Liver (tissue), 9 donors: ENCODE data around the gene TEKT2. TPM values are rescaled to one million over a fixed set of nuclear protein-coding genes. Genes with fewer than 3 reads are reported as not detected.

ENCODE experiments used
- DNase-seq: peaks from one replicate; pipeline ENCODE4 v3.0.0-alpha.2; 2017; ENCODE audit warnings: low spot score
- H3K27ac ChIP-seq, 2 donors: one replicate each; pipeline ENCODE4 v1.7.0; 2013; ENCODE audit warnings: inconsistent platforms in 2 of 2, low read length in 2 of 2, control low read depth in 1 of 2, low read depth in 1 of 2, mild to moderate bottlenecking in 1 of 2
- H3K27me3 ChIP-seq, 4 donors: one replicate each; pipeline versions ENCODE4 v1.6.1 to v1.7.0; 2013; ENCODE audit warnings: low read length in 3 of 4, inconsistent platforms in 1 of 4, mild to moderate bottlenecking in 1 of 4, moderate library complexity in 1 of 4; ENCODE audit not compliant: control insufficient read depth in 4 of 4, insufficient read depth in 4 of 4
- H3K36me3 ChIP-seq, 4 donors: one replicate each; pipeline versions ENCODE4 v1.6.1 to v1.7.0; 2013; ENCODE audit warnings: low read length in 3 of 4, mild to moderate bottlenecking in 3 of 4, low read depth in 1 of 4, moderate library complexity in 1 of 4; ENCODE audit not compliant: control insufficient read depth in 4 of 4, insufficient read depth in 3 of 4
- H3K4me1 ChIP-seq, 4 donors: one replicate each; pipeline versions ENCODE4 v1.6.1 to v1.7.0; 2013; ENCODE audit warnings: low read length in 3 of 4, mild to moderate bottlenecking in 3 of 4, moderate library complexity in 1 of 4; ENCODE audit not compliant: control insufficient read depth in 4 of 4, insufficient read depth in 4 of 4
- H3K4me3 ChIP-seq, 3 donors: one replicate each; pipeline versions ENCODE4 v1.6.1 to v1.7.0; 2013; ENCODE audit warnings: low read length in 3 of 3, control low read depth in 1 of 3, low read depth in 1 of 3, mild to moderate bottlenecking in 1 of 3
- H3K9ac ChIP-seq, 2 donors: one replicate each; pipeline ENCODE4 v1.7.0; 2013; ENCODE audit warnings: low read length in 2 of 2, mild to moderate bottlenecking in 2 of 2, moderate library complexity in 2 of 2, control low read depth in 1 of 2, low read depth in 1 of 2
- H3K9me3 ChIP-seq, 4 donors: one replicate each; pipeline versions ENCODE4 v1.6.1 to v1.7.0; 2013; ENCODE audit warnings: low read length in 3 of 4; ENCODE audit not compliant: control insufficient read depth in 4 of 4
- EGR1 ChIP-seq, 2 donors: IDR thresholded peaks; 2 replicates each; pipeline ENCODE4 v1.6.1; 2016 to 2018; ENCODE audit warnings: antibody characterized with exemption in 2 of 2, low read depth in 2 of 2
- FOXA1 ChIP-seq: IDR thresholded peaks from 2 replicates; pipeline ENCODE4 v1.6.1; 2016; ENCODE audit warnings: antibody characterized with exemption
- FOXA2 ChIP-seq: IDR thresholded peaks from 2 replicates; pipeline ENCODE4 v1.6.1; 2016; ENCODE audit warnings: antibody characterized with exemption
- GABPA ChIP-seq, 2 donors: IDR thresholded peaks in 1 of 2; conservative IDR thresholded peaks in 1 of 2; 2 replicates each; pipeline ENCODE4 v1.6.1; 2016; ENCODE audit warnings: antibody characterized with exemption in 2 of 2, mild to moderate bottlenecking in 1 of 2, moderate library complexity in 1 of 2
- HNF4A ChIP-seq, 2 donors: conservative IDR thresholded peaks; 2 replicates each; pipeline ENCODE4 v1.6.1; 2016; ENCODE audit warnings: antibody characterized with exemption in 2 of 2, mild to moderate bottlenecking in 2 of 2
- HNF4G ChIP-seq: IDR thresholded peaks from 2 replicates; pipeline ENCODE4 v1.6.1; 2016; ENCODE audit warnings: antibody characterized with exemption
- JUND ChIP-seq, 2 donors: IDR thresholded peaks; 2 replicates each; pipeline ENCODE4 v1.6.1; 2016; ENCODE audit warnings: antibody characterized with exemption in 2 of 2
- RAD21 ChIP-seq, 2 donors: IDR thresholded peaks; 2 replicates each; pipeline ENCODE4 v1.6.1; 2016; ENCODE audit warnings: antibody characterized with exemption in 2 of 2, mild to moderate bottlenecking in 2 of 2
- RXRA ChIP-seq, 2 donors: IDR thresholded peaks; 2 replicates each; pipeline ENCODE4 v1.6.1; 2017 to 2018; ENCODE audit warnings: antibody characterized with exemption in 2 of 2, mild to moderate bottlenecking in 1 of 2
- SP1 ChIP-seq: IDR thresholded peaks from 2 replicates; pipeline ENCODE4 v1.6.1; 2018; ENCODE audit warnings: antibody characterized with exemption, mild to moderate bottlenecking
- TAF1 ChIP-seq: conservative IDR thresholded peaks from 2 replicates; pipeline ENCODE4 v1.6.1; 2016; ENCODE audit warnings: antibody characterized with exemption, mild to moderate bottlenecking
- YY1 ChIP-seq: IDR thresholded peaks from 2 replicates; pipeline ENCODE4 v1.6.1; 2016; ENCODE audit warnings: antibody characterized with exemption, mild to moderate bottlenecking
- ZBTB33 ChIP-seq: IDR thresholded peaks from 2 replicates; pipeline ENCODE4 v1.6.1; 2016; ENCODE audit warnings: antibody characterized with exemption
- WGBS: extraction: QIAGEN DNeasy Blood & Tissue Kit; methylation state at CpG from one replicate; pipeline ENCODE4 v1.1.7; 2013; 5-methylcytosine and 5-hydroxymethylcytosine counted together
- polyA plus RNA-seq, 2 donors: library from polyadenylated mRNA; stranded (reverse) in 1 of 2; unstranded in 1 of 2; fragments of 200-250 nt in 1 of 2; fragments of >200 nt in 1 of 2; fragmentation: Nextera tagmentation in 1 of 2; extraction: Ambion mirVana in 1 of 2; gene quantifications; one replicate each; pipeline versions ENCODE4 v1.2.1 to v1.2.3, GENCODE V29; 2013 to 2015
- total RNA-seq, 2 donors: library from RNA; depleted of rRNA; stranded (reverse); fragments of >200 nt; gene quantifications; one replicate each; pipeline ENCODE4 v1.2.3, GENCODE V29; 2014
- TF ChIP-seq, protein P1 (sequence below): IDR thresholded peaks from 2 replicates; pipeline ENCODE4 v1.6.1; 2016; ENCODE audit warnings: antibody characterized with exemption
- TF ChIP-seq, protein P2 (sequence below): IDR thresholded peaks from 2 replicates; pipeline ENCODE4 v1.6.1; 2016; ENCODE audit warnings: antibody characterized with exemption, mild to moderate bottlenecking
- TF ChIP-seq, protein P3 (sequence below): IDR thresholded peaks from 2 replicates; pipeline ENCODE4 v1.6.1; 2016; ENCODE audit warnings: antibody characterized with exemption
- donor health status: healthy.
- donor health status: healthy.
- donor health status: healthy.
- donor health status: healthy.
- donor health status: healthy.

Gene TEKT2
- total and polyA plus RNA-seq, 4 donors: 0.14 to 0.17 TPM; not detected in 2

DNA sequence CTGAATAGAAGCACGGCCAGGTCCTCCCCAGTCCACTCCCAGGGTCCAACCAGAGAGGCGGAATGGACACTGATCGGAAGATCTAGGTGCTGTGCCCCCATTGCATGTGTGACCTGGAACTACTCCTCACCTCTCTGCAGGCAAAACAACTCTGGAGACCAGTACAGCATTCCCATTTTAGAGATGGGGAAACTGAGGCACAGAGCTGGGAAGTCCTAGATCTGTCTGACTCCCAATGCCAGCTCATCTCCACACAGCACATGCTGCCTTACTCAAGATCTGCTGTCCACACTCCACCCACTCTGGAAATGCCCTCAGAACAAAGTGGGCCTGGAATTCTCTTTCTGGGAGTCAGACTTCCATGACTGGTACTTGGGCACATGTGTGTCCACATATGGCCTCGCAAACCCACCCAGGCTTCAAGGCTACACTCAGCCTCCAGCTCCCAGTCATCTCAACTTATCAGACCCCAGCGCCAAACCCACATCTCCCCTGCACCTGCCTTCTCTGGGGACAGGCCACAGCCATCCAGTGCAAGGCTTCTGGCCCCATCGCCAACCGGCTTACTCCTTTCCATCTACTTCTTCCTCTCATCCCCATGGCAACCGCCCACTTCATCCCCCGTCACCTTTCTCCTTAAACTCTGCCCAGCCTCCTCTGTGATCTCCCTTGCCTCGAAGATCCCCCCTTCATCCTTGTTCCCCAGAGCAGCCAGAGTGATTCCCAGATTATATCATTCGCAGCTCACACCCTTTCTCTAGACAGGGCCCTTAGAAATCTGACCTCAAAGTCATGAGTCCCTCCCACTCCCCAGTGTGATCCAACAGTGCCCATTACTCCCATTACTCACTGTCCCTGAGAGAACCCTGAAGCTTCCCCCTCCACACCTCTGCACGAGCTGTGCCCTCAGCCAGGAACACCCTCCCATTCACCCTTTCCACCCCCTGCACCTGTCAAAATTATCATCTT lies 38.5 kb downstream of the TEKT2 start:
- 90% methylated on average over 12 of the region's 12 CpGs for WGBS
- H3K4me1 ChIP-seq: peaks cover 0 to 3% (median 0%) of the 10 kb centered on the region in 4 donors
- H3K27me3 ChIP-seq: no peaks in the 10 kb centered on the region
- DNase-seq: no peak
- no peak overlapping the region for H3K9ac ChIP-seq
- TF ChIP-seq HNF4A (conservative IDR thresholded peaks at IDR 0.05) (no peak), JUND (IDR thresholded peaks at IDR 0.05) (no peak), ZBTB33 (no peak), FOXA1 (no peak), RXRA (IDR thresholded peaks at IDR 0.05) (no peak), FOXA2 (no peak), TAF1 (no peak), GABPA (IDR thresholded peaks at IDR 0.05 in 1 of 2, conservative IDR thresholded peaks at IDR 0.05 in 1 of 2) (no peak), YY1 (no peak), EGR1 (IDR thresholded peaks at IDR 0.05; ENCODE audit: low read depth in 2 of 2) (no peak), HNF4G (no peak), SP1 (no peak), RAD21 (IDR thresholded peaks at IDR 0.05) (no peak)
- TF ChIP-seq, protein P1, sequence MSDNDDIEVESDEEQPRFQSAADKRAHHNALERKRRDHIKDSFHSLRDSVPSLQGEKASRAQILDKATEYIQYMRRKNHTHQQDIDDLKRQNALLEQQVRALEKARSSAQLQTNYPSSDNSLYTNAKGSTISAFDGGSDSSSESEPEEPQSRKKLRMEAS: no peak
- TF ChIP-seq, protein P2, sequence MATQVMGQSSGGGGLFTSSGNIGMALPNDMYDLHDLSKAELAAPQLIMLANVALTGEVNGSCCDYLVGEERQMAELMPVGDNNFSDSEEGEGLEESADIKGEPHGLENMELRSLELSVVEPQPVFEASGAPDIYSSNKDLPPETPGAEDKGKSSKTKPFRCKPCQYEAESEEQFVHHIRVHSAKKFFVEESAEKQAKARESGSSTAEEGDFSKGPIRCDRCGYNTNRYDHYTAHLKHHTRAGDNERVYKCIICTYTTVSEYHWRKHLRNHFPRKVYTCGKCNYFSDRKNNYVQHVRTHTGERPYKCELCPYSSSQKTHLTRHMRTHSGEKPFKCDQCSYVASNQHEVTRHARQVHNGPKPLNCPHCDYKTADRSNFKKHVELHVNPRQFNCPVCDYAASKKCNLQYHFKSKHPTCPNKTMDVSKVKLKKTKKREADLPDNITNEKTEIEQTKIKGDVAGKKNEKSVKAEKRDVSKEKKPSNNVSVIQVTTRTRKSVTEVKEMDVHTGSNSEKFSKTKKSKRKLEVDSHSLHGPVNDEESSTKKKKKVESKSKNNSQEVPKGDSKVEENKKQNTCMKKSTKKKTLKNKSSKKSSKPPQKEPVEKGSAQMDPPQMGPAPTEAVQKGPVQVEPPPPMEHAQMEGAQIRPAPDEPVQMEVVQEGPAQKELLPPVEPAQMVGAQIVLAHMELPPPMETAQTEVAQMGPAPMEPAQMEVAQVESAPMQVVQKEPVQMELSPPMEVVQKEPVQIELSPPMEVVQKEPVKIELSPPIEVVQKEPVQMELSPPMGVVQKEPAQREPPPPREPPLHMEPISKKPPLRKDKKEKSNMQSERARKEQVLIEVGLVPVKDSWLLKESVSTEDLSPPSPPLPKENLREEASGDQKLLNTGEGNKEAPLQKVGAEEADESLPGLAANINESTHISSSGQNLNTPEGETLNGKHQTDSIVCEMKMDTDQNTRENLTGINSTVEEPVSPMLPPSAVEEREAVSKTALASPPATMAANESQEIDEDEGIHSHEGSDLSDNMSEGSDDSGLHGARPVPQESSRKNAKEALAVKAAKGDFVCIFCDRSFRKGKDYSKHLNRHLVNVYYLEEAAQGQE: no peak
- TF ChIP-seq, protein P3, sequence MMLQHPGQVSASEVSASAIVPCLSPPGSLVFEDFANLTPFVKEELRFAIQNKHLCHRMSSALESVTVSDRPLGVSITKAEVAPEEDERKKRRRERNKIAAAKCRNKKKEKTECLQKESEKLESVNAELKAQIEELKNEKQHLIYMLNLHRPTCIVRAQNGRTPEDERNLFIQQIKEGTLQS: no peak
- H3K4me3 ChIP-seq: no peak overlapping the region
- H3K9me3 ChIP-seq: no peaks in the 10 kb centered on the region
- no peak overlapping the region for H3K27ac ChIP-seq
- H3K36me3 ChIP-seq: no peaks in the 10 kb centered on the region

DNA sequence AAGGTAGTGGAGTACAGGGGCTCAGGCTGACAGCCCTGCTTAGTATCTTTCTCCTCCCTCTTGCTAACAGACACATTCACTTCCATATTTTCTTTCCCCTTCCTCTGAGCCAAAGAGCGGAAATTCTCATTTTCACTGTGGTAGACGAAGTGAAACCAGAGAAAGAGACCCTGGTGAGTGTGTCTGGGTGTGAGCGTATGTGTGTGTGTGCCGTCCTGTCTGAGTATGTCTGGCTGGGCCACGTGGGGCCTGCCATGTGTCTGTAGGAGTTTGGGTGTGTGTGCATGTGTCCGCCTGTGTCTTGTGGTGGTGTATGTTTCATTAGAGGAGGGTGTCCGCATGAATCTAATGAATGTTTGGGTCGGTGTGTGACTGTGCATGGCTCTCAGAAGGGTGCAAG lies 39.5 kb downstream of the TEKT2 start:
- WGBS: 70% methylated on average over 8 of the region's 8 CpGs
- no peaks in the 10 kb centered on the region for H3K9me3 ChIP-seq
- H3K27ac ChIP-seq: no peak overlapping the region
- no peak for DNase-seq
- H3K4me1 ChIP-seq: peaks cover 0 to 3% (median 0%) of the 10 kb centered on the region in 4 donors
- no peak overlapping the region for H3K9ac ChIP-seq
- TF ChIP-seq FOXA1: no peak
- TF ChIP-seq EGR1 (IDR thresholded peaks at IDR 0.05; ENCODE audit: low read depth in 2 of 2): no peak
- TF ChIP-seq GABPA (IDR thresholded peaks at IDR 0.05 in 1 of 2, conservative IDR thresholded peaks at IDR 0.05 in 1 of 2): no peak
- TF ChIP-seq, protein P3: no peak
- no peaks in the 10 kb centered on the region for H3K36me3 ChIP-seq
- H3K27me3 ChIP-seq: no peaks in the 10 kb centered on the region
- H3K4me3 ChIP-seq: no peak overlapping the region
